DND-41 (cell line): ENCODE data around the gene RHOG.

Experiments
- ATAC-seq: fragments of 200-7000 bp; cut with Tn5 transposase; 3 replicates; pipeline ENCODE4 v1.9.1; 2021; ENCODE audit warnings: low read depth; ENCODE audit not compliant: insufficient read depth
- DNase-seq: peaks from one replicate; pipeline ENCODE4 v3.0.0-alpha.2; 2020
- H2AFZ ChIP-seq: 2 replicates; pipeline ENCODE4 v1.6.0; 2012; ENCODE audit warnings: low read depth, low read length
- H3K27ac ChIP-seq: 2 replicates; pipeline ENCODE4 v1.5.1; 2012; ENCODE audit warnings: low read length, inconsistent platforms
- H3K27me3 ChIP-seq: fragments of 200-600 bp; sonication (generic); 2 replicates; pipeline ENCODE4 v1.6.0; 2012; ENCODE audit warnings: low read length, mild to moderate bottlenecking, inconsistent platforms; ENCODE audit not compliant: insufficient read depth, poor library complexity
- H3K36me3 ChIP-seq: 2 replicates; pipeline ENCODE4 v1.5.1; 2012; ENCODE audit warnings: low read length, inconsistent platforms; ENCODE audit not compliant: insufficient read depth
- H3K4me1 ChIP-seq: 2 replicates; pipeline ENCODE4 v1.5.1; 2012; ENCODE audit warnings: mild to moderate bottlenecking, low read length; ENCODE audit not compliant: insufficient read depth
- H3K4me2 ChIP-seq: 2 replicates; pipeline ENCODE4 v1.6.0; 2012; ENCODE audit warnings: mild to moderate bottlenecking, moderate library complexity, low read length, inconsistent platforms; ENCODE audit not compliant: insufficient read depth
- H3K4me3 ChIP-seq, 2 experiments: fragments of 200-600 bp in 1 of 2; shearing (Covaris generic) in 1 of 2; 2 replicates each; pipeline ENCODE4 v1.5.1; 2012 to 2016; ENCODE audit warnings: inconsistent platforms in 2 of 2, low read length in 2 of 2, mild to moderate bottlenecking in 2 of 2, low read depth in 1 of 2, moderate library complexity in 1 of 2
- H3K79me2 ChIP-seq: 2 replicates; pipeline ENCODE4 v1.6.0; 2012; ENCODE audit warnings: low read length, inconsistent platforms; ENCODE audit not compliant: insufficient read depth
- H3K9ac ChIP-seq: 2 replicates; pipeline ENCODE4 v1.6.0; 2012; ENCODE audit warnings: low read depth, mild to moderate bottlenecking, inconsistent platforms, low read length, moderate library complexity
- H3K9me3 ChIP-seq: 2 replicates; pipeline ENCODE4 v1.5.1; 2012; ENCODE audit warnings: low read length, moderate library complexity, mild to moderate bottlenecking, inconsistent platforms; ENCODE audit not compliant: insufficient read depth, severe bottlenecking
- H4K20me1 ChIP-seq: 2 replicates; pipeline ENCODE4 v1.6.0; 2012; ENCODE audit warnings: low read length; ENCODE audit not compliant: insufficient read depth
- EZH2 ChIP-seq: IDR thresholded peaks from 3 replicates; pipeline ENCODE4 v1.6.1; 2012; ENCODE audit warnings: borderline replicate concordance, low read depth, mild to moderate bottlenecking, moderate library complexity, low read length, inconsistent platforms; ENCODE audit not compliant: severe bottlenecking
- TF ChIP-seq, protein P1 (sequence below): IDR thresholded peaks from 2 replicates; pipeline ENCODE4 v1.5.1; 2012; ENCODE audit warnings: borderline replicate concordance, low read length, moderate library complexity, mild to moderate bottlenecking; ENCODE audit not compliant: poor library complexity, severe bottlenecking; ENCODE audit errors: extremely low read depth

Gene RHOG

DNA sequence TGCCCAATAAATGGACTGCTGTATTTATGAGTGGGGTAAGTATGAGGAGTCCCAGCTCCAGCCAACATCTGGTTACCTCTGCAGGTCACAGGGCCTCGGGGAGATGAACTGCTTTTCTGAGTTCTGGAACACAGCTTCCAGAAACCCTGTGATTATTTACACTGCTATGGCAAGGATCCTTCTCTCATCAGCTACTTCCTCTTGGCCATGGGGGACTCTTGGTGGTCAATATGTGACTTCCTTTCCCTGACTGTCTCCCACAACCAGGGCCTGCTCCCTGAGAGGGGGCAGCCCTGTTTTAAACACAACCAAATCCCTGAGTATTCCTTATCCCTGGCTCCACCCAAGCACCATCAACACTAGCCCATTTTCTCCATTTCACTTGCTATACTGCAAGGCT, 10.0 kb downstream of the RHOG start:
- H3K4me1 ChIP-seq = peaks cover 15% of the 10 kb centered on the region; the same call in 1 of the 2 replicates
- no peak for DNase-seq
- no peak overlapping the region for H3K4me3 ChIP-seq
- no peak for ATAC-seq
- no peak overlapping the region for H3K4me2 ChIP-seq
- H3K9ac ChIP-seq = no peak overlapping the region
- peaks cover 74% of the 10 kb centered on the region for H4K20me1 ChIP-seq
- no peak for TF ChIP-seq EZH2
- TF ChIP-seq, protein P1, sequence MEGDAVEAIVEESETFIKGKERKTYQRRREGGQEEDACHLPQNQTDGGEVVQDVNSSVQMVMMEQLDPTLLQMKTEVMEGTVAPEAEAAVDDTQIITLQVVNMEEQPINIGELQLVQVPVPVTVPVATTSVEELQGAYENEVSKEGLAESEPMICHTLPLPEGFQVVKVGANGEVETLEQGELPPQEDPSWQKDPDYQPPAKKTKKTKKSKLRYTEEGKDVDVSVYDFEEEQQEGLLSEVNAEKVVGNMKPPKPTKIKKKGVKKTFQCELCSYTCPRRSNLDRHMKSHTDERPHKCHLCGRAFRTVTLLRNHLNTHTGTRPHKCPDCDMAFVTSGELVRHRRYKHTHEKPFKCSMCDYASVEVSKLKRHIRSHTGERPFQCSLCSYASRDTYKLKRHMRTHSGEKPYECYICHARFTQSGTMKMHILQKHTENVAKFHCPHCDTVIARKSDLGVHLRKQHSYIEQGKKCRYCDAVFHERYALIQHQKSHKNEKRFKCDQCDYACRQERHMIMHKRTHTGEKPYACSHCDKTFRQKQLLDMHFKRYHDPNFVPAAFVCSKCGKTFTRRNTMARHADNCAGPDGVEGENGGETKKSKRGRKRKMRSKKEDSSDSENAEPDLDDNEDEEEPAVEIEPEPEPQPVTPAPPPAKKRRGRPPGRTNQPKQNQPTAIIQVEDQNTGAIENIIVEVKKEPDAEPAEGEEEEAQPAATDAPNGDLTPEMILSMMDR = no peak
- no peak overlapping the region for H2AFZ ChIP-seq
- peaks cover 67% of the 10 kb centered on the region for H3K79me2 ChIP-seq
- H3K27me3 ChIP-seq = no peaks in the 10 kb centered on the region
- no peaks in the 10 kb centered on the region for H3K9me3 ChIP-seq
- no peak overlapping the region for H3K27ac ChIP-seq
- H3K36me3 ChIP-seq = peaks cover 87% of the 10 kb centered on the region

DNA sequence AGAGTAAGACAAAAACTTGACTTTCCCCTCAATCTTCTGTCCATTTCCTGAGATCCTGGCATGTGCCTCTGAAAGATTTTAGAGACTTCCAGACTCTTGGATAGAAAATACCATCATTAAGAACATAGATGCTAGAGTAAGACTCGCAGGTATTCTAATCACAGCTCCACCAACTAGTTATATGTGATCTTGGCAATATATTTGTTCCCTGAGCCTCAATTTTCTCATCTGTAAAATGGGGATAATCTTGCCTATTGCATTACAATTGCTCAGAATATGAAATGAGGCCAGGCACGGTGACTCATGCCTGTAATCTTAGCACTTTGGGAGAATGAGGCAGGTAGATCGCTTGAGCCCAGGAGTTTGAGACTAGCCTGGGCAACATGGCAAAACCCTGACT, 10.7 kb downstream of the RHOG start:
- Histone ChIP-seq H3K4me3 (no peak overlapping the region), H4K20me1 (peaks cover 68% of the 10 kb centered on the region), H3K79me2 (peaks cover 60% of the 10 kb centered on the region), H3K4me1 (peaks cover 12% of the 10 kb centered on the region; the same call in 1 of the 2 replicates), H3K27me3 (no peaks in the 10 kb centered on the region), H3K4me2 (no peak overlapping the region), H2AFZ (no peak overlapping the region), H3K27ac (no peak overlapping the region), H3K9me3 (no peaks in the 10 kb centered on the region), H3K9ac (no peak overlapping the region), H3K36me3 (peaks cover 87% of the 10 kb centered on the region)
- ATAC-seq (no peak), DNase-seq (no peak)
- TF ChIP-seq, protein P1 = no peak
- no peak for TF ChIP-seq EZH2

DNA sequence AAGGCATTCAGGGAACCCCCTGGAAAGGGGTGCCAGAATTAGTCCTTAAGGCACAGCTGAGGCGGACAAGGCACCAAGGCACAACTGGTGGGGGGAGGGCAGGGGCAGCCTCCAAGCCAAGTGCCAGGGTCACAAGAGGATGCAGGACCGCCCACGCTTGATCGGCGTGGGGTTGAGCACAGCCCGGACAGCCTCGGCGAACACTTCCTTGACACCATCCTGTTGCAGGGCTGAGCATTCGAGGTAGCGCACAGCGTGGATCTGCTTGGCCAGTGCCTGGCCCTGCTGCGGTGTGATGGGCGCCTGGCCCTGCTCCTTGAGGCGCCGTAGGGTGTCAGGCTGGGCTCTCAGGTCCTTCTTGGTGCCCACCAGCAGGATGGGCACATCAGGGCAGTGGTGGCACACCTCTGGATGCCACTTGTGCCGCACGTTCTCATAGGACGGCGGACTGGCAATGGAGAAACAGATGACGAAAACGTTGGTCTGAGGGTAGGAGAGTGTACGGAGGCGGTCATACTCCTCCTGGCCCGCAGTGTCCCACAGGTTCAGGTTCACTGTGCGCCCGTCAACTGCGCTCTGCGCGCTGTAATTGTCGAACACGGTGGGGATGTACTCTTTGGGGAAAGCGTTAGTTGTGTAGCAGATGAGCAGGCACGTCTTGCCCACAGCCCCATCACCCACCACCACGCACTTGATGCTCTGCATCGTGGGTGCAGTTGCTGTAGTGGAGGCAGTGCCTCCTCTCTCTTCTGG, 13.1 kb downstream of the RHOG start:
- Histone ChIP-seq H3K4me3 (no peak overlapping the region), H3K36me3 (peaks cover 75% of the 10 kb centered on the region), H3K27me3 (no peaks in the 10 kb centered on the region), H3K4me2 (no peak overlapping the region), H3K4me1 (no peaks in the 10 kb centered on the region), H3K27ac (no peak overlapping the region), H3K79me2 (peaks cover 35% of the 10 kb centered on the region), H3K9ac (no peak overlapping the region), H3K9me3 (no peaks in the 10 kb centered on the region), H2AFZ (no peak overlapping the region), H4K20me1 (peaks cover 46% of the 10 kb centered on the region)
- no peak for TF ChIP-seq EZH2
- TF ChIP-seq, protein P1 = no peak
- no peak for DNase-seq
- ATAC-seq = no peak
